T-helper 1 cell treated with Interleukin-12 subunit alpha and Interleukin-12 subunit beta and Interleukin-4 antibody, amounts not matched to agents 30 μg/mL and 1 μg/mL, for 36 hours (primary cell): ENCODE results near the gene HOXB13.
A peak's percentile ranks its signal among the peaks of the same experiment; 100 is the strongest.

ENCODE experiments used
- H3K27ac Mint-ChIP-seq: one replicate; pipeline ENCODE4 v1.8.0; 2021; ENCODE audit warnings: mild to moderate bottlenecking, mixed read lengths
- H3K27me3 Mint-ChIP-seq: one replicate; pipeline ENCODE4 v1.8.0; 2021; ENCODE audit warnings: low read depth, mixed read lengths
- H3K36me3 Mint-ChIP-seq: one replicate; pipeline ENCODE4 v1.8.0; 2021; ENCODE audit warnings: low read depth, mixed read lengths
- H3K4me1 Mint-ChIP-seq: one replicate; pipeline ENCODE4 v1.8.0; 2021; ENCODE audit warnings: low read depth, mixed read lengths
- H3K4me3 Mint-ChIP-seq: one replicate; pipeline ENCODE4 v1.8.0; 2021; ENCODE audit warnings: mild to moderate bottlenecking, moderate library complexity, mixed read lengths
- H3K9me3 Mint-ChIP-seq: one replicate; pipeline ENCODE4 v1.8.0; 2021; ENCODE audit warnings: mixed read lengths

Gene HOXB13

GRCh38 chr17:48753794-48754499, 25.4 kb upstream of the HOXB13 start:
- peaks cover 93% of the 10 kb centered on the region for H3K27me3 Mint-ChIP-seq

GRCh38 chr17:48752399-48753288, 24.1 kb upstream of the HOXB13 start:
- H3K4me1 Mint-ChIP-seq: peaks cover 4% of the 10 kb centered on the region
- peaks cover 96% of the 10 kb centered on the region for H3K27me3 Mint-ChIP-seq
- H3K36me3 Mint-ChIP-seq: no peaks in the 10 kb centered on the region
- no peak overlapping the region for H3K27ac Mint-ChIP-seq
- H3K9me3 Mint-ChIP-seq: no peaks in the 10 kb centered on the region
- no peak overlapping the region for H3K4me3 Mint-ChIP-seq

More at GRCh38 chr17:48753794-48754499, 25.4 kb upstream of the HOXB13 start:
- H3K27ac Mint-ChIP-seq: peak overlapping the region; percentile 45
- peaks cover 4% of the 10 kb centered on the region for H3K4me1 Mint-ChIP-seq
- H3K36me3 Mint-ChIP-seq: no peaks in the 10 kb centered on the region
- peak overlapping the region; percentile 37 for H3K4me3 Mint-ChIP-seq
- H3K9me3 Mint-ChIP-seq: no peaks in the 10 kb centered on the region

GRCh38 chr17:48751733-48752398, 23.3 kb upstream of the HOXB13 start:
- Mint-ChIP-seq H3K27ac (no peak overlapping the region), H3K4me3 (no peak overlapping the region), H3K9me3 (no peaks in the 10 kb centered on the region), H3K4me1 (peaks cover 4% of the 10 kb centered on the region), H3K27me3 (peaks cover 97% of the 10 kb centered on the region), H3K36me3 (no peaks in the 10 kb centered on the region)

GRCh38 chr17:48751172-48751571, 22.6 kb upstream of the HOXB13 start:
- Mint-ChIP-seq H3K36me3 (no peaks in the 10 kb centered on the region), H3K27ac (no peak overlapping the region), H3K4me1 (peaks cover 4% of the 10 kb centered on the region), H3K27me3 (peaks cover 97% of the 10 kb centered on the region), H3K9me3 (no peaks in the 10 kb centered on the region), H3K4me3 (no peak overlapping the region)

- H3K4me1 Mint-ChIP-seq: peaks cover 7% of the 10 kb centered on the region
- peak overlapping the region; percentile 1 for H3K27ac Mint-ChIP-seq
- H3K9me3 Mint-ChIP-seq: no peaks in the 10 kb centered on the region
- H3K36me3 Mint-ChIP-seq: no peaks in the 10 kb centered on the region
- H3K27me3 Mint-ChIP-seq: peaks cover 98% of the 10 kb centered on the region
- H3K4me3 Mint-ChIP-seq: no peak overlapping the region
These were observed 21.3 kb upstream of the HOXB13 start for GRCh38 chr17:48749621-48750553.

GRCh38 chr17:48748718-48749566, 20.4 kb upstream of the HOXB13 start:
- peaks cover 100% of the 10 kb centered on the region for H3K27me3 Mint-ChIP-seq
- peak overlapping the region; percentile 1 for H3K27ac Mint-ChIP-seq
- no peak overlapping the region for H3K4me3 Mint-ChIP-seq

GRCh38 chr17:48747445-48748363, 19.2 kb upstream of the HOXB13 start:
- Mint-ChIP-seq H3K36me3 (peaks cover 3% of the 10 kb centered on the region), H3K4me3 (no peak overlapping the region), H3K27me3 (peaks cover 100% of the 10 kb centered on the region), H3K9me3 (no peaks in the 10 kb centered on the region), H3K27ac (no peak overlapping the region), H3K4me1 (peaks cover 5% of the 10 kb centered on the region)

More at GRCh38 chr17:48748718-48749566, 20.4 kb upstream of the HOXB13 start:
- H3K36me3 Mint-ChIP-seq: no peaks in the 10 kb centered on the region
- no peaks in the 10 kb centered on the region for H3K9me3 Mint-ChIP-seq
- H3K4me1 Mint-ChIP-seq: peaks cover 7% of the 10 kb centered on the region

- Mint-ChIP-seq H3K36me3 (peaks cover 3% of the 10 kb centered on the region), H3K27me3 (peaks cover 100% of the 10 kb centered on the region), H3K27ac (peak overlapping the region; percentile 66), H3K9me3 (no peaks in the 10 kb centered on the region), H3K4me1 (peaks cover 3% of the 10 kb centered on the region), H3K4me3 (no peak overlapping the region)
These were observed 18.4 kb upstream of the HOXB13 start for GRCh38 chr17:48746916-48747444.

GRCh38 chr17:48745381-48746275, 17.1 kb upstream of the HOXB13 start:
- no peaks in the 10 kb centered on the region for H3K9me3 Mint-ChIP-seq
- H3K27me3 Mint-ChIP-seq: peaks cover 100% of the 10 kb centered on the region
- peak overlapping the region; percentile 24 for H3K27ac Mint-ChIP-seq
- H3K36me3 Mint-ChIP-seq: peaks cover 3% of the 10 kb centered on the region
- peaks cover 3% of the 10 kb centered on the region for H3K4me1 Mint-ChIP-seq
- H3K4me3 Mint-ChIP-seq: no peak overlapping the region

- H3K27ac Mint-ChIP-seq: no peak overlapping the region
- peaks cover 6% of the 10 kb centered on the region for H3K4me1 Mint-ChIP-seq
- peaks cover 3% of the 10 kb centered on the region for H3K36me3 Mint-ChIP-seq
- H3K4me3 Mint-ChIP-seq: no peak overlapping the region
- no peaks in the 10 kb centered on the region for H3K9me3 Mint-ChIP-seq
- H3K27me3 Mint-ChIP-seq: peaks cover 98% of the 10 kb centered on the region
These were observed 12.0 kb upstream of the HOXB13 start for GRCh38 chr17:48740537-48740936.

- H3K27ac Mint-ChIP-seq: no peak overlapping the region
- peak overlapping the region; percentile 1 for H3K4me3 Mint-ChIP-seq
- no peaks in the 10 kb centered on the region for H3K9me3 Mint-ChIP-seq
- peaks cover 3% of the 10 kb centered on the region for H3K36me3 Mint-ChIP-seq
- peaks cover 4% of the 10 kb centered on the region for H3K4me1 Mint-ChIP-seq
- peaks cover 98% of the 10 kb centered on the region for H3K27me3 Mint-ChIP-seq
These were observed 10.4 kb upstream of the HOXB13 start for GRCh38 chr17:48738803-48739526.
